ENCODE data around the gene ACTA1. TPM values are rescaled to one million over a fixed set of nuclear protein-coding genes. Genes with fewer than 3 reads are reported as not detected.

ACTA1 gene
- total and polyA plus RNA-seq, 9 of the 15 experiments (the other 6 are each of a cell fraction or from before 2014, with no cell fraction given): 0.07 to 0.36 TPM; not detected in 7

DNA sequence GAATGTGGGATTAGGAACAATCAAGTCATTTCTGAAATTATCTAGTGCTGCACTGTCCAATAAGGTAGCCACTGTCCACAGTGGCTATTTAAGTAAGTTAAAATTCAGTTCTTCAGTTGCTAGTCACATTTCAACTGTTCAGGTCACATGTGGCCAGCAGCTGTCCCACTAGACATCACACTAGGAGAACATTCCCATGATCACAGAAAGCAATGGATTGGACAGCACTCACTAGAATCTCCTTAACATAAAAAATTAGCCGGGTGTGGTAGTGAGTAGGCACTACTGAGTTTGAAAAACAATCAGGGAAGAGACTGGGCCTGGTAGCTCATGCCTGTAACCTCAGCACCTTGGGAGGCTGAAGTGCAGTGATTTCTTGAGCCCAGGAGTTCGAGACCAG is 40.6 kb upstream of the ACTA1 start:
- no TSS peak for BruUV-seq (replicated peaks)
- POLR2A ChIA-PET: interaction anchor here (0.5 to 1.0 kb wide), 2 partner anchors 215 to 218 kb away, joined by 3 to 4 read pairs; no protein-coding TSS in a partner anchor

DNA sequence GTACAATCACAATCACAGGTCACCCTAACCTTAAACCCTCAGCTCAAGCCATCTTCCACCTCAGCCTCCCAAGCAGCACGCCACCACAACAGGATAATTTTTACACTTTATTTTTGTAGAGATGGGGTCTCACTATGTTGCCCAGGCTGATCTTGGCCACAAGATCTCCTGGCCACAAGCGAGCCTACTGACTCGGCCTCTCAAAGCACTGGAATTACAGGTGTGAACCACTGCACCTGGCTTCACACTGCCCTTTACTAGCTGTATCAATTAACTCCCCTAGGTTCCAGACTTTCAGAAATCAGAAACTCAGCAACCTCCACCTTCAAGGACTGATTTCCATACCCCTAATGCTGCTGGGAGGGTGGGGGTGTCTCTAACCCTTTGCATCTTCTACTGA is 37.3 kb upstream of the ACTA1 start:
- H3K9me3 ChIP-seq (replicated peaks; ENCODE audit: control insufficient read depth, insufficient read depth, low read depth, low read length): no peaks in the 10 kb centered on the region
- no peak overlapping the region for H3K9ac ChIP-seq (ENCODE audit: insufficient read depth in 1 of 2, low read depth in 2 of 2, low read length in 2 of 2)
- H3K4me3 ChIP-seq: no peak overlapping the region
- no peak for FAIRE-seq
- 91% methylated on average over 3 of the region's 3 CpGs for WGBS (ENCODE audit: insufficient coverage, low coverage, missing lambda C conversion rate)
- ChIA-PET CTCF (ENCODE audit: low intra/inter-chr PET ratio) (no interaction called here), POLR2A (no interaction called here)
- no peak overlapping the region for H2AFZ ChIP-seq (ENCODE audit: low read depth, low read length)
- H3K79me2 ChIP-seq (ENCODE audit: control insufficient read depth, insufficient read depth, low read length): no peaks in the 10 kb centered on the region
- H3K27me3 ChIP-seq (ENCODE audit: control insufficient read depth in 2 of 2, insufficient read depth in 2 of 2, low read length in 2 of 2): no peaks in the 10 kb centered on the region
- H3K27ac ChIP-seq (ENCODE audit: extremely low read depth, low read depth, low read length): no peak overlapping the region
- BruUV-seq (replicated peaks): no TSS peak
- no peak for DNase-seq (ENCODE audit: extremely low read depth in 1 of 4, low spot score in 3 of 4)
- in situ Hi-C loops (cut with MboI): loop anchor here (10.0 kb wide), 1 partner anchor 786 kb away; no protein-coding TSS in a partner anchor
- intact Hi-C loops (cut with micrococcal nuclease): no loop called here
- ATAC-seq: no peak
- no peaks in the 10 kb centered on the region for H4K20me1 ChIP-seq (replicated peaks; ENCODE audit: control insufficient read depth, insufficient read depth, low read length)
- no peaks in the 10 kb centered on the region for H3K9me1 ChIP-seq (ENCODE audit: control insufficient read depth, insufficient read depth, low read length)
- H3K4me2 ChIP-seq (ENCODE audit: insufficient read depth, low read length): no peak overlapping the region
- H3K4me1 ChIP-seq (replicated peaks in 1 of 2; ENCODE audit: control insufficient read depth in 2 of 2, insufficient read depth in 2 of 2, low read length in 2 of 2): no peaks in the 10 kb centered on the region
- peaks cover 88% of the 10 kb centered on the region for H3K36me3 ChIP-seq (ENCODE audit: control insufficient read depth, insufficient read depth, low read length)
- no peak for TF ChIP-seq ZNF354B (CRISPR knock-in tag; IDR thresholded peaks at IDR 0.05)
- TF ChIP-seq SRSF3 (IDR thresholded peaks at IDR 0.05; ENCODE audit: insufficient read depth, low read length): no peak
- TF ChIP-seq CBX5 (IDR thresholded peaks at IDR 0.05; ENCODE audit: borderline replicate concordance, low read depth): no peak
- no peak for TF ChIP-seq ZSCAN32 (CRISPR knock-in tag; IDR thresholded peaks at IDR 0.05)
- no peak for TF ChIP-seq KLF6 (CRISPR knock-in tag; IDR thresholded peaks at IDR 0.05; ENCODE audit: borderline replicate concordance)
- TF ChIP-seq, protein P1, sequence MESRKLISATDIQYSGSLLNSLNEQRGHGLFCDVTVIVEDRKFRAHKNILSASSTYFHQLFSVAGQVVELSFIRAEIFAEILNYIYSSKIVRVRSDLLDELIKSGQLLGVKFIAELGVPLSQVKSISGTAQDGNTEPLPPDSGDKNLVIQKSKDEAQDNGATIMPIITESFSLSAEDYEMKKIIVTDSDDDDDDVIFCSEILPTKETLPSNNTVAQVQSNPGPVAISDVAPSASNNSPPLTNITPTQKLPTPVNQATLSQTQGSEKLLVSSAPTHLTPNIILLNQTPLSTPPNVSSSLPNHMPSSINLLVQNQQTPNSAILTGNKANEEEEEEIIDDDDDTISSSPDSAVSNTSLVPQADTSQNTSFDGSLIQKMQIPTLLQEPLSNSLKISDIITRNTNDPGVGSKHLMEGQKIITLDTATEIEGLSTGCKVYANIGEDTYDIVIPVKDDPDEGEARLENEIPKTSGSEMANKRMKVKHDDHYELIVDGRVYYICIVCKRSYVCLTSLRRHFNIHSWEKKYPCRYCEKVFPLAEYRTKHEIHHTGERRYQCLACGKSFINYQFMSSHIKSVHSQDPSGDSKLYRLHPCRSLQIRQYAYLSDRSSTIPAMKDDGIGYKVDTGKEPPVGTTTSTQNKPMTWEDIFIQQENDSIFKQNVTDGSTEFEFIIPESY (CRISPR knock-in tag; IDR thresholded peaks at IDR 0.05): no peak
- TF ChIP-seq MCM2 (IDR thresholded peaks at IDR 0.05; ENCODE audit: low read depth): no peak
- no peak for TF ChIP-seq TBP (optimal IDR thresholded peaks at IDR 0.05; ENCODE audit: low read depth, low read length)
- TF ChIP-seq TCF3 (CRISPR knock-in tag; IDR thresholded peaks at IDR 0.05): no peak

More for the DNA sequence above, 40.6 kb upstream of the ACTA1 start:
- Histone ChIP-seq H4K20me1 (replicated peaks; ENCODE audit: control insufficient read depth, insufficient read depth, low read length) (no peaks in the 10 kb centered on the region), H3K79me2 (ENCODE audit: control insufficient read depth, insufficient read depth, low read length) (no peaks in the 10 kb centered on the region), H3K9me1 (ENCODE audit: control insufficient read depth, insufficient read depth, low read length) (no peaks in the 10 kb centered on the region), H3K4me3 (no peak overlapping the region), H2AFZ (ENCODE audit: low read depth, low read length) (no peak overlapping the region), H3K27ac (ENCODE audit: extremely low read depth, low read depth, low read length) (no peak overlapping the region), H3K9me3 (replicated peaks; ENCODE audit: control insufficient read depth, insufficient read depth, low read depth, low read length) (no peaks in the 10 kb centered on the region), H3K36me3 (ENCODE audit: control insufficient read depth, insufficient read depth, low read length) (peaks cover 84% of the 10 kb centered on the region), H3K4me1 (replicated peaks in 1 of 2; ENCODE audit: control insufficient read depth in 2 of 2, insufficient read depth in 2 of 2, low read length in 2 of 2) (no peaks in the 10 kb centered on the region), H3K9ac (ENCODE audit: insufficient read depth in 1 of 2, low read depth in 2 of 2, low read length in 2 of 2) (no peak overlapping the region), H3K4me2 (ENCODE audit: insufficient read depth, low read length) (no peak overlapping the region), H3K27me3 (ENCODE audit: control insufficient read depth in 2 of 2, insufficient read depth in 2 of 2, low read length in 2 of 2) (no peaks in the 10 kb centered on the region)
- no peak for ATAC-seq
- intact Hi-C loops (cut with micrococcal nuclease): no loop called here
- TF ChIP-seq ZNF436 (CRISPR knock-in tag; IDR thresholded peaks at IDR 0.05): no peak
- 95% methylated on average over 2 of the region's 2 CpGs for WGBS (ENCODE audit: insufficient coverage, low coverage, missing lambda C conversion rate)
- in situ Hi-C loops (cut with MboI): loop anchor here (10.0 kb wide), 1 partner anchor 790 kb away; no protein-coding TSS in a partner anchor
- no peak for DNase-seq (ENCODE audit: extremely low read depth in 1 of 4, low spot score in 3 of 4)
- FAIRE-seq: no peak
- CTCF ChIA-PET (ENCODE audit: low intra/inter-chr PET ratio): interaction anchor here (1.7 kb wide), 1 partner anchor 216 kb away, joined by 5 read pairs; no protein-coding TSS in a partner anchor

Measured in K562 (cell line).